Glutamatergic neuron (in vitro differentiated cells): Measurements from ENCODE around the gene CABLES2. TPM values are rescaled to one million over a fixed set of nuclear protein-coding genes. Genes with fewer than 3 reads are reported as not detected.

ENCODE experiments used
- DNase-seq: peaks from one replicate; pipeline ENCODE4 v3.0.0; 2022
- H3K27ac Mint-ChIP-seq: one replicate; pipeline ENCODE4 v1.8.0; 2020; ENCODE audit warnings: mild to moderate bottlenecking, mixed read lengths, inconsistent platforms; ENCODE audit not compliant: unreplicated experiment
- H3K27me3 Mint-ChIP-seq: one replicate; pipeline ENCODE4 v1.8.0; 2020; ENCODE audit warnings: mild to moderate bottlenecking, moderate library complexity, mixed read lengths, inconsistent platforms; ENCODE audit not compliant: unreplicated experiment
- H3K36me3 Mint-ChIP-seq: one replicate; pipeline ENCODE4 v1.8.0; 2020; ENCODE audit warnings: mild to moderate bottlenecking, mixed read lengths, inconsistent platforms; ENCODE audit not compliant: unreplicated experiment
- H3K4me1 Mint-ChIP-seq: one replicate; pipeline ENCODE4 v1.8.0; 2020; ENCODE audit warnings: mild to moderate bottlenecking, low read depth, mixed read lengths, inconsistent platforms; ENCODE audit not compliant: unreplicated experiment
- H3K4me3 Mint-ChIP-seq: one replicate; pipeline ENCODE4 v1.8.0; 2020; ENCODE audit warnings: mild to moderate bottlenecking, mixed read lengths, inconsistent platforms; ENCODE audit not compliant: unreplicated experiment
- H3K9me3 Mint-ChIP-seq: one replicate; pipeline ENCODE4 v1.8.0; 2020; ENCODE audit warnings: mild to moderate bottlenecking, moderate library complexity, mixed read lengths, inconsistent platforms; ENCODE audit not compliant: unreplicated experiment
- CTCF ChIP-seq: fragments of 200-600 bp; sonication (generic); IDR thresholded peaks from one replicate; pipeline ENCODE4 v1.5.0; 2021; ENCODE audit not compliant: partially characterized antibody, unreplicated experiment
- total RNA-seq: library from RNA; stranded (reverse); fragmentation: NEBNext Ultra II Directional; extraction: Animal tissue kit (Norgen Biotek cat#: 25700); gene quantifications from one replicate; pipeline ENCODE4 v1.2.1, GENCODE V29; 2021; ENCODE audit not compliant: unreplicated experiment

Gene CABLES2
- total RNA-seq, 1 donor from 2014 or later: 25.3 TPM

GRCh38 chr20:62452475-62453095, 45.5 kb upstream of the CABLES2 start:
- Mint-ChIP-seq H3K27me3 (peaks cover 10% of the 10 kb centered on the region), H3K4me1 (peaks cover 15% of the 10 kb centered on the region), H3K27ac (no peak overlapping the region), H3K9me3 (peaks cover 6% of the 10 kb centered on the region), H3K4me3 (no peak overlapping the region), H3K36me3 (no peaks in the 10 kb centered on the region)
- TF ChIP-seq CTCF: no peak
- DNase-seq: no peak

GRCh38 chr20:62451970-62452369, 44.9 kb upstream of the CABLES2 start:
- Mint-ChIP-seq H3K9me3 (peaks cover 7% of the 10 kb centered on the region), H3K4me1 (peaks cover 15% of the 10 kb centered on the region), H3K27ac (no peak overlapping the region), H3K27me3 (peaks cover 9% of the 10 kb centered on the region), H3K4me3 (no peak overlapping the region), H3K36me3 (no peaks in the 10 kb centered on the region)
- DNase-seq: no peak
- no peak for TF ChIP-seq CTCF

GRCh38 chr20:62451156-62451767, 44.2 kb upstream of the CABLES2 start:
- no peak for TF ChIP-seq CTCF
- H3K36me3 Mint-ChIP-seq: no peaks in the 10 kb centered on the region
- H3K27me3 Mint-ChIP-seq: peaks cover 11% of the 10 kb centered on the region
- DNase-seq: no peak
- H3K4me3 Mint-ChIP-seq: no peak overlapping the region
- peaks cover 11% of the 10 kb centered on the region for H3K4me1 Mint-ChIP-seq
- no peak overlapping the region for H3K27ac Mint-ChIP-seq
- peaks cover 7% of the 10 kb centered on the region for H3K9me3 Mint-ChIP-seq

GRCh38 chr20:62449951-62450691, 43.0 kb upstream of the CABLES2 start:
- Mint-ChIP-seq H3K4me3 (no peak overlapping the region), H3K27me3 (peaks cover 11% of the 10 kb centered on the region), H3K27ac (no peak overlapping the region), H3K9me3 (peaks cover 6% of the 10 kb centered on the region), H3K36me3 (no peaks in the 10 kb centered on the region), H3K4me1 (peaks cover 8% of the 10 kb centered on the region)
- DNase-seq: no peak
- no peak for TF ChIP-seq CTCF

GRCh38 chr20:62448788-62449187, 41.7 kb upstream of the CABLES2 start:
- no peak for DNase-seq
- peaks cover under 1% of the 10 kb centered on the region for H3K4me1 Mint-ChIP-seq
- no peaks in the 10 kb centered on the region for H3K36me3 Mint-ChIP-seq
- H3K27ac Mint-ChIP-seq: no peak overlapping the region
- no peak overlapping the region for H3K4me3 Mint-ChIP-seq
- TF ChIP-seq CTCF: no peak
- peaks cover 6% of the 10 kb centered on the region for H3K27me3 Mint-ChIP-seq
- H3K9me3 Mint-ChIP-seq: peaks cover 9% of the 10 kb centered on the region
